GM18505 (cell line): ENCODE results near the gene SMS.

Experiments used
- ATAC-seq: cut with Tn5 transposase; IDR thresholded peaks from one replicate; pipeline ENCODE4 v1.9.1; 2021; ENCODE audit not compliant: unreplicated experiment
- POLR2A ChIP-seq: IDR thresholded peaks from 4 replicates; pipeline ENCODE4 v1.6.1; 2011; ENCODE audit warnings: borderline replicate concordance; ENCODE audit not compliant: insufficient read depth, insufficient read length; ENCODE audit errors: extremely low read depth

Gene SMS

GRCh38 chrX:22024577-22024976 lies 84.1 kb downstream of the SMS start:
- no peak for TF ChIP-seq POLR2A
- no peak for ATAC-seq

GRCh38 chrX:22025751-22026150 lies 85.2 kb downstream of the SMS start:
- no peak for TF ChIP-seq POLR2A
- ATAC-seq: no peak

GRCh38 chrX:22026731-22027130 lies 86.2 kb downstream of the SMS start:
- TF ChIP-seq POLR2A: no peak
- no peak for ATAC-seq

- no peak for ATAC-seq
- TF ChIP-seq POLR2A: no peak
These were observed 91.6 kb downstream of the SMS start, which contains the start of gene PHEX for GRCh38 chrX:22032084-22032483. TSS of gene PHEX (plus strand) at chrX:22032325. CDS start at chrX:22033006, 681 bp downstream.

- TF ChIP-seq POLR2A: no peak
- no peak for ATAC-seq
These were observed 92.0 kb downstream of the SMS start for GRCh38 chrX:22032506-22032905.

- no peak for TF ChIP-seq POLR2A
- no peak for ATAC-seq
These were observed 93.3 kb downstream of the SMS start for GRCh38 chrX:22033818-22034217.

GRCh38 chrX:22035236-22035635 lies 94.7 kb downstream of the SMS start:
- no peak for ATAC-seq

GRCh38 chrX:22037225-22037624 lies 96.7 kb downstream of the SMS start:
- no peak for ATAC-seq
- no peak for TF ChIP-seq POLR2A

More at GRCh38 chrX:22035236-22035635, 94.7 kb downstream of the SMS start:
- TF ChIP-seq POLR2A: no peak

GRCh38 chrX:22037911-22038537 lies 97.5 kb downstream of the SMS start:
- no peak for ATAC-seq
- TF ChIP-seq POLR2A: no peak

- no peak for ATAC-seq
- no peak for TF ChIP-seq POLR2A
These were observed 99.0 kb downstream of the SMS start for GRCh38 chrX:22039541-22039940.

GRCh38 chrX:22040184-22040583 lies 99.7 kb downstream of the SMS start:
- TF ChIP-seq POLR2A: no peak
- no peak for ATAC-seq

- ATAC-seq: no peak
- no peak for TF ChIP-seq POLR2A
These were observed 101.5 kb downstream of the SMS start for GRCh38 chrX:22041907-22042530.

GRCh38 chrX:22043872-22044271 lies 103.4 kb downstream of the SMS start:
- no peak for ATAC-seq
- TF ChIP-seq POLR2A: no peak
